A673 (cell line): ENCODE measurements around the gene LRRFIP1. TPM values are rescaled to one million over a fixed set of nuclear protein-coding genes. Genes with fewer than 3 reads are reported as not detected.
"Not testable (repeated sequence)": the region's sequence is repeated elsewhere in the genome, so short reads cannot be mapped to it uniquely, and the experiment has no call there.

Source experiments
- BruUV-seq: library from RNA; stranded (reverse); fragments of 400-500 nt; replicated peaks from 2 replicates; lab custom pipeline; 2021; lab: Mats Ljungman, UMichigan
- CTCF ChIA-PET: fragments of 300-600 bp; sonication (Branson Sonifier 250); formaldehyde crosslinking; loops from one replicate; lab custom pipeline; 2022; ENCODE audit warnings: antibody characterized with exemption; lab: Charles Lee
- POLR2A ChIA-PET: fragments of 300-600 bp; sonication (Branson Sonifier 250); formaldehyde crosslinking; loops from one replicate; lab custom pipeline; 2022; ENCODE audit warnings: antibody characterized with exemption; ENCODE audit not compliant: low non-redundant PET; lab: Charles Lee
- DNase-seq: peaks from one replicate; pipeline ENCODE4 v3.0.0-alpha.2; 2015; ENCODE audit warnings: low spot score
- H3K27ac ChIP-seq: fragments of 200-600 bp; sonication (generic); 2 replicates; pipeline ENCODE4 v1.5.1; 2016; ENCODE audit warnings: mixed run types, low read depth, mild to moderate bottlenecking, mixed read lengths, antibody characterized with exemption, low read length; ENCODE audit not compliant: poor library complexity, severe bottlenecking
- H3K27me3 ChIP-seq: fragments of 200-600 bp; sonication (generic); replicated peaks from 2 replicates; pipeline ENCODE4 v1.6.1; 2017; ENCODE audit warnings: mixed run types, low read depth, mild to moderate bottlenecking, mixed read lengths, antibody characterized with exemption, low read length; ENCODE audit not compliant: insufficient read depth, poor library complexity
- H3K36me3 ChIP-seq: fragments of 200-600 bp; sonication (generic); 2 replicates; pipeline ENCODE4 v1.6.1; 2016; ENCODE audit warnings: mixed run types, mild to moderate bottlenecking, mixed read lengths, antibody characterized with exemption, low read length; ENCODE audit not compliant: insufficient read depth, poor library complexity, severe bottlenecking
- H3K4me1 ChIP-seq: fragments of 200-600 bp; sonication (generic); 2 replicates; pipeline ENCODE4 v1.6.1; 2017; ENCODE audit warnings: mixed run types, mild to moderate bottlenecking, mixed read lengths, antibody characterized with exemption, low read length; ENCODE audit not compliant: insufficient read depth, poor library complexity, severe bottlenecking
- H3K4me3 ChIP-seq: fragments of 200-600 bp; sonication (generic); 2 replicates; pipeline ENCODE4 v1.5.1; 2016; ENCODE audit warnings: low read depth, mixed run types, mild to moderate bottlenecking, mixed read lengths, low read length; ENCODE audit not compliant: poor library complexity, severe bottlenecking
- H3K9me3 ChIP-seq: fragments of 200-600 bp; sonication (generic); 2 replicates; pipeline ENCODE4 v1.6.1; 2016; ENCODE audit warnings: mixed run types, low read depth, mild to moderate bottlenecking, mixed read lengths, antibody characterized with exemption, low read length; ENCODE audit not compliant: poor library complexity, severe bottlenecking
- EZH2 ChIP-seq: fragments of 200-600 bp; sonication (generic); IDR thresholded peaks from 2 replicates; pipeline ENCODE4 v1.6.1; 2017; ENCODE audit warnings: borderline replicate concordance, low read depth, mild to moderate bottlenecking, mixed read lengths, antibody characterized with exemption, low read length; ENCODE audit not compliant: poor library complexity, severe bottlenecking
- intact Hi-C: fragments of 100-400 bp; cut with micrococcal nuclease; formaldehyde crosslinking; loops from one replicate; pipeline ENCODE4 v1.10.0; 2022; ENCODE audit not compliant: unreplicated experiment
- total RNA-seq: library from RNA; stranded (reverse); gene quantifications from 2 replicates; pipeline ENCODE4 v1.2.3, GENCODE V29; 2021
- TF ChIP-seq, protein P1 (sequence below): fragments of 300-800, 200-600 bp; sonication (generic); conservative IDR thresholded peaks from 2 replicates; pipeline ENCODE4 v1.5.1; 2017; ENCODE audit warnings: low read depth, mild to moderate bottlenecking, antibody characterized with exemption, low read length, moderate library complexity, mixed read lengths

The LRRFIP1 gene
- total RNA-seq, 1 experiment from 2014 or later, result 69.3 TPM

DNA sequence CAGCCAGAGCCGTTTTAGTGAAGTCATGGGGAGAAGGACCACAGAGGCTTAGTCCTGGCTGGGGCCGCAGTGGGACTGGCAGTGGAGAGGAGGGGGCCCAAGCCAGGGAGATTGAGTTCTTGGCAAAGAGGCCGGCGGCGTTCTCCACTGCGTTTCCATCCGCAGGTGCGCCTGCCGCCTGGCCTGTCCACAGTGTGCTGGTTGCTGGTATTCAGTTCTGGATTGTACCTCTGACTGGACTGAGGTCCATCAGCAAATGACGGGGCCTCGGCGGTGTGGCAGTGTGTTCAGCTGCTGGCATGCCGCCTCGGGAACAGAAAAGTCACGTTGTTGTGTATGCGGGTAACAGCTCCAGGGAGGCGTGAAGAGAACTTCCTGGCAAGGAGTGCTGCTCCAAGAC, 36.8 kb downstream of the LRRFIP1 start:
- POLR2A ChIA-PET, result no interaction called here
- CTCF ChIA-PET, result no interaction called here
- TF ChIP-seq, protein P1, sequence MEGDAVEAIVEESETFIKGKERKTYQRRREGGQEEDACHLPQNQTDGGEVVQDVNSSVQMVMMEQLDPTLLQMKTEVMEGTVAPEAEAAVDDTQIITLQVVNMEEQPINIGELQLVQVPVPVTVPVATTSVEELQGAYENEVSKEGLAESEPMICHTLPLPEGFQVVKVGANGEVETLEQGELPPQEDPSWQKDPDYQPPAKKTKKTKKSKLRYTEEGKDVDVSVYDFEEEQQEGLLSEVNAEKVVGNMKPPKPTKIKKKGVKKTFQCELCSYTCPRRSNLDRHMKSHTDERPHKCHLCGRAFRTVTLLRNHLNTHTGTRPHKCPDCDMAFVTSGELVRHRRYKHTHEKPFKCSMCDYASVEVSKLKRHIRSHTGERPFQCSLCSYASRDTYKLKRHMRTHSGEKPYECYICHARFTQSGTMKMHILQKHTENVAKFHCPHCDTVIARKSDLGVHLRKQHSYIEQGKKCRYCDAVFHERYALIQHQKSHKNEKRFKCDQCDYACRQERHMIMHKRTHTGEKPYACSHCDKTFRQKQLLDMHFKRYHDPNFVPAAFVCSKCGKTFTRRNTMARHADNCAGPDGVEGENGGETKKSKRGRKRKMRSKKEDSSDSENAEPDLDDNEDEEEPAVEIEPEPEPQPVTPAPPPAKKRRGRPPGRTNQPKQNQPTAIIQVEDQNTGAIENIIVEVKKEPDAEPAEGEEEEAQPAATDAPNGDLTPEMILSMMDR, result no peak
- no peak for TF ChIP-seq EZH2
- intact Hi-C loops, result no loop called here
- DNase-seq, result no peak
- peaks cover 22% of the 10 kb centered on the region for H3K4me1 ChIP-seq
- BruUV-seq, result no TSS peak
- H3K27me3 ChIP-seq, result no peaks in the 10 kb centered on the region
- H3K27ac ChIP-seq, result no peak overlapping the region
- H3K36me3 ChIP-seq, result no peaks in the 10 kb centered on the region
- H3K4me3 ChIP-seq, result no peak overlapping the region
- H3K9me3 ChIP-seq, result no peaks in the 10 kb centered on the region

GRCh38 chr2:237665713-237666143, 38.3 kb downstream of the LRRFIP1 start:
- no TSS peak for BruUV-seq
- peaks cover 34% of the 10 kb centered on the region for H3K4me1 ChIP-seq
- intact Hi-C loops, result no loop called here

GRCh38 chr2:237666606-237667005, 39.2 kb downstream of the LRRFIP1 start:
- TF ChIP-seq, protein P1, result no peak
- TF ChIP-seq EZH2, result no peak
- intact Hi-C loops, result no loop called here
- Histone ChIP-seq H3K36me3 (no peaks in the 10 kb centered on the region), H3K9me3 (no peaks in the 10 kb centered on the region), H3K27ac (no peak overlapping the region), H3K27me3 (no peaks in the 10 kb centered on the region), H3K4me1 (peaks cover 34% of the 10 kb centered on the region), H3K4me3 (no peak overlapping the region)
- ChIA-PET POLR2A (no interaction called here), CTCF (no interaction called here)
- BruUV-seq, result no TSS peak
- no peak for DNase-seq

More at GRCh38 chr2:237665713-237666143, 38.3 kb downstream of the LRRFIP1 start:
- Histone ChIP-seq H3K4me3 (no peak overlapping the region), H3K9me3 (no peaks in the 10 kb centered on the region), H3K36me3 (no peaks in the 10 kb centered on the region), H3K27me3 (no peaks in the 10 kb centered on the region), H3K27ac (no peak overlapping the region)
- DNase-seq, result no peak
- CTCF ChIA-PET, result no interaction called here
- POLR2A ChIA-PET, result no interaction called here
- TF ChIP-seq, protein P1, result no peak
- TF ChIP-seq EZH2, result no peak

- H3K9me3 ChIP-seq, H3K27ac ChIP-seq, CTCF ChIA-PET, DNase-seq, BruUV-seq, H3K27me3 ChIP-seq, H3K4me3 ChIP-seq, POLR2A ChIA-PET, H3K36me3 ChIP-seq, intact Hi-C loops: not testable (repeated sequence)
- peaks cover 32% of the 10 kb centered on the region for H3K4me1 ChIP-seq
These were observed 39.7 kb downstream of the LRRFIP1 start for GRCh38 chr2:237667050-237667576.
